ENCODE measurements around the gene IMPDH2. TPM values are rescaled to one million over a fixed set of nuclear protein-coding genes. Genes with fewer than 3 reads are reported as not detected.

The IMPDH2 gene
- total and polyA plus RNA-seq, 2 experiments from 2014 or later = 198 to 314 TPM

DNA sequence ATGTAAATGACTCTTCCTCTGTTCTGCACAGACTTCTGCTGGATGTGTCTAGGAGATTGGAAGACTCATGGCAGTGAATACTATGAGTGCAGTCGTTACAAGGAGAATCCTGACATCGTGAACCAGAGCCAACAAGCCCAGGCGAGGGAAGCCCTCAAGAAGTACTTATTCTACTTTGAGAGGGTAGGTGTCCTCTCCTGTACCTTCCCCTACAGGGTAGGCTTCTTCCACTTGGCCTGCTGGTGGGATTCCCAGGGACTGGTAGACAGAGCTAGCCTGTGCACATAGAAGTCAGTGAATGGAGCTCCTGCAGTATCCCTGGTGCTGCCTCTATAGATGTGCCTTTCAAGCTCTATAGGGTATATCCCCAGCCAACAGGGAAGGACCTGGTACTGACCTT, 49.7 kb downstream of the IMPDH2 start:
- no peaks in the 10 kb centered on the region; the same call in 2 of the 3 replicates for H3K4me1 Mint-ChIP-seq
- H3K27ac ChIP-seq (ENCODE audit: low read depth) = no peak overlapping the region
- no peak overlapping the region for H3K27ac Mint-ChIP-seq
- no peaks in the 10 kb centered on the region for H3K9me3 Mint-ChIP-seq
- no peak overlapping the region for H3K4me3 ChIP-seq
- DNase-seq (ENCODE audit: low spot score) (no peak), ATAC-seq (no peak)
- H3K79me2 ChIP-seq (replicated peaks; ENCODE audit: insufficient read depth) = no peaks in the 10 kb centered on the region; the same call in 1 of the 2 replicates
- peaks cover 12% of the 10 kb centered on the region for H3K27me3 Mint-ChIP-seq (ENCODE audit: insufficient read depth, low read depth, poor library complexity)
- no peaks in the 10 kb centered on the region for H3K9me2 ChIP-seq (ENCODE audit: insufficient read depth)
- no peak overlapping the region for H2AFZ ChIP-seq
- no peaks in the 10 kb centered on the region for H3K27me3 ChIP-seq (ENCODE audit: insufficient read depth)
- H3K4me2 ChIP-seq = no peak overlapping the region
- no peaks in the 10 kb centered on the region for H3K4me1 ChIP-seq (ENCODE audit: insufficient read depth)
- H4K20me1 ChIP-seq (replicated peaks; ENCODE audit: insufficient read depth) = peaks cover 14% of the 10 kb centered on the region; the same call in 1 of the 2 replicates
- H3K36me3 Mint-ChIP-seq (ENCODE audit: low read depth) = peaks cover 75% of the 10 kb centered on the region
- H3K4me3 Mint-ChIP-seq = no peak overlapping the region
- 0 out of 2 replicates have a peak, but pooled peaks cover 11% of the 10 kb centered on the region for H3F3A ChIP-seq (replicated peaks; ENCODE audit: low read depth)
- TF ChIP-seq, protein P1, sequence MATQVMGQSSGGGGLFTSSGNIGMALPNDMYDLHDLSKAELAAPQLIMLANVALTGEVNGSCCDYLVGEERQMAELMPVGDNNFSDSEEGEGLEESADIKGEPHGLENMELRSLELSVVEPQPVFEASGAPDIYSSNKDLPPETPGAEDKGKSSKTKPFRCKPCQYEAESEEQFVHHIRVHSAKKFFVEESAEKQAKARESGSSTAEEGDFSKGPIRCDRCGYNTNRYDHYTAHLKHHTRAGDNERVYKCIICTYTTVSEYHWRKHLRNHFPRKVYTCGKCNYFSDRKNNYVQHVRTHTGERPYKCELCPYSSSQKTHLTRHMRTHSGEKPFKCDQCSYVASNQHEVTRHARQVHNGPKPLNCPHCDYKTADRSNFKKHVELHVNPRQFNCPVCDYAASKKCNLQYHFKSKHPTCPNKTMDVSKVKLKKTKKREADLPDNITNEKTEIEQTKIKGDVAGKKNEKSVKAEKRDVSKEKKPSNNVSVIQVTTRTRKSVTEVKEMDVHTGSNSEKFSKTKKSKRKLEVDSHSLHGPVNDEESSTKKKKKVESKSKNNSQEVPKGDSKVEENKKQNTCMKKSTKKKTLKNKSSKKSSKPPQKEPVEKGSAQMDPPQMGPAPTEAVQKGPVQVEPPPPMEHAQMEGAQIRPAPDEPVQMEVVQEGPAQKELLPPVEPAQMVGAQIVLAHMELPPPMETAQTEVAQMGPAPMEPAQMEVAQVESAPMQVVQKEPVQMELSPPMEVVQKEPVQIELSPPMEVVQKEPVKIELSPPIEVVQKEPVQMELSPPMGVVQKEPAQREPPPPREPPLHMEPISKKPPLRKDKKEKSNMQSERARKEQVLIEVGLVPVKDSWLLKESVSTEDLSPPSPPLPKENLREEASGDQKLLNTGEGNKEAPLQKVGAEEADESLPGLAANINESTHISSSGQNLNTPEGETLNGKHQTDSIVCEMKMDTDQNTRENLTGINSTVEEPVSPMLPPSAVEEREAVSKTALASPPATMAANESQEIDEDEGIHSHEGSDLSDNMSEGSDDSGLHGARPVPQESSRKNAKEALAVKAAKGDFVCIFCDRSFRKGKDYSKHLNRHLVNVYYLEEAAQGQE (IDR thresholded peaks at IDR 0.05; ENCODE audit: unreplicated experiment) = no peak
- no peak for TF ChIP-seq POLR2AphosphoS5 (IDR thresholded peaks at IDR 0.05; ENCODE audit: low read depth)
- no peak for TF ChIP-seq JUNB (IDR thresholded peaks at IDR 0.05; ENCODE audit: unreplicated experiment)
- H3K36me3 ChIP-seq (ENCODE audit: insufficient read depth) = peaks cover 50% of the 10 kb centered on the region

MicroRNAs within 50 kb of the gene (microRNA counts, 767-probe panel; counts per million panel counts)
- microRNA hsa-miR-191-5p (12,234 counts per million, percentile 85 among the panel's probes with 10 or more counts), microRNA hsa-miR-425-5p (not detected)

Small RNAs within 50 kb of the gene (microRNA-seq; reads per million reads assigned to microRNA genes)
- gene MIR191 (1,978 reads per million, percentile 94 among the genes with 10 or more reads in this experiment), gene MIR425 (895 reads per million, percentile 91 among the genes with 10 or more reads in this experiment)

Small RNAs within 50 kb of the gene (small RNA-seq; reads per million reads assigned to genes)
- gene MIR191 (ENCODE audit: low replicate concordance) (1,752 reads per million, percentile 100 among the genes with 10 or more reads in this experiment), gene MIR425 (ENCODE audit: low replicate concordance) (19.6 reads per million, percentile 98 among the genes with 10 or more reads in this experiment)

Other genes with a start within 250 kb of the IMPDH2 start
- 25.8 and 30.2 TPM in 2 replicates for gene PRKAR2A, start 181.5 kb downstream of the IMPDH2 start, total RNA-seq (2014; rRNA removed; shearing (Covaris generic))
- gene PRKAR2A, start 181.5 kb downstream of the IMPDH2 start, polyA plus RNA-seq (2016; fragmentation: Nextera tagmentation; extraction: Ambion mirVana) = 13.5 and 14.5 TPM in 2 replicates
- gene SLC25A20, start 130.5 kb downstream of the IMPDH2 start, total RNA-seq (2014; rRNA removed; shearing (Covaris generic)) = 4.3 and 4.4 TPM in 2 replicates
- 3.0 TPM in 2 replicates for gene SLC25A20, start 130.5 kb downstream of the IMPDH2 start, polyA plus RNA-seq (2016; fragmentation: Nextera tagmentation; extraction: Ambion mirVana)
- gene ARIH2, start 110.6 kb downstream of the IMPDH2 start, total RNA-seq (2014; rRNA removed; shearing (Covaris generic)) = 83.0 and 118 TPM in 2 replicates
- 70.3 and 76.4 TPM in 2 replicates for gene ARIH2, start 110.6 kb downstream of the IMPDH2 start, polyA plus RNA-seq (2016; fragmentation: Nextera tagmentation; extraction: Ambion mirVana)
- gene P4HTM, start 39.2 kb downstream of the IMPDH2 start, total RNA-seq (2014; rRNA removed; shearing (Covaris generic)) = 22.1 and 28.7 TPM in 2 replicates
- gene P4HTM, start 39.2 kb downstream of the IMPDH2 start, polyA plus RNA-seq (2016; fragmentation: Nextera tagmentation; extraction: Ambion mirVana) = 15.9 and 17.9 TPM in 2 replicates
- gene WDR6, start 22.0 kb downstream of the IMPDH2 start, total RNA-seq (2014; rRNA removed; shearing (Covaris generic)) = 151 and 156 TPM in 2 replicates
- 76.5 and 83.7 TPM in 2 replicates for gene WDR6, start 22.0 kb downstream of the IMPDH2 start, polyA plus RNA-seq (2016; fragmentation: Nextera tagmentation; extraction: Ambion mirVana)
- 38.0 and 57.7 TPM in 2 replicates for gene DALRD3, start 10.8 kb downstream of the IMPDH2 start, total RNA-seq (2014; rRNA removed; shearing (Covaris generic))
- 31.0 and 31.3 TPM in 2 replicates for gene DALRD3, start 10.8 kb downstream of the IMPDH2 start, polyA plus RNA-seq (2016; fragmentation: Nextera tagmentation; extraction: Ambion mirVana)
- gene NDUFAF3, start 7.3 kb downstream of the IMPDH2 start, total RNA-seq (2014; rRNA removed; shearing (Covaris generic)) = 32.3 and 49.9 TPM in 2 replicates
- gene NDUFAF3, start 7.3 kb downstream of the IMPDH2 start, polyA plus RNA-seq (2016; fragmentation: Nextera tagmentation; extraction: Ambion mirVana) = 118 and 122 TPM in 2 replicates
- 114 and 149 TPM in 2 replicates for gene QRICH1, start 64.7 kb upstream of the IMPDH2 start, total RNA-seq (2014; rRNA removed; shearing (Covaris generic))
- 66.9 and 71.2 TPM in 2 replicates for gene QRICH1, start 64.7 kb upstream of the IMPDH2 start, polyA plus RNA-seq (2016; fragmentation: Nextera tagmentation; extraction: Ambion mirVana)
- gene QARS1, start 75.4 kb upstream of the IMPDH2 start, total RNA-seq (2014; rRNA removed; shearing (Covaris generic)) = 301 and 373 TPM in 2 replicates
- gene QARS1, start 75.4 kb upstream of the IMPDH2 start, polyA plus RNA-seq (2016; fragmentation: Nextera tagmentation; extraction: Ambion mirVana) = 173 and 189 TPM in 2 replicates
- gene USP19, start 91.4 kb upstream of the IMPDH2 start, total RNA-seq (2014; rRNA removed; shearing (Covaris generic)) = 56.9 and 62.0 TPM in 2 replicates
- 13.2 and 14.0 TPM in 2 replicates for gene USP19, start 91.4 kb upstream of the IMPDH2 start, polyA plus RNA-seq (2016; fragmentation: Nextera tagmentation; extraction: Ambion mirVana)
- 106 and 154 TPM in 2 replicates for gene LAMB2, start 103.7 kb upstream of the IMPDH2 start, total RNA-seq (2014; rRNA removed; shearing (Covaris generic))
- 71.0 and 71.3 TPM in 2 replicates for gene LAMB2, start 103.7 kb upstream of the IMPDH2 start, polyA plus RNA-seq (2016; fragmentation: Nextera tagmentation; extraction: Ambion mirVana)
- gene CCDC71, start 136.9 kb upstream of the IMPDH2 start, total RNA-seq (2014; rRNA removed; shearing (Covaris generic)) = 37.4 and 44.2 TPM in 2 replicates
- gene CCDC71, start 136.9 kb upstream of the IMPDH2 start, polyA plus RNA-seq (2016; fragmentation: Nextera tagmentation; extraction: Ambion mirVana) = 1.9 and 2.6 TPM in 2 replicates
- gene KLHDC8B, start 142.2 kb upstream of the IMPDH2 start, total RNA-seq (2014; rRNA removed; shearing (Covaris generic)) = 11.1 and 15.0 TPM in 2 replicates
- 4.7 and 5.5 TPM in 2 replicates for gene KLHDC8B, start 142.2 kb upstream of the IMPDH2 start, polyA plus RNA-seq (2016; fragmentation: Nextera tagmentation; extraction: Ambion mirVana)
- 2.4 and 5.4 TPM in 2 replicates for gene C3orf62, start 247.8 kb upstream of the IMPDH2 start, total RNA-seq (2014; rRNA removed; shearing (Covaris generic))
- gene C3orf62, start 247.8 kb upstream of the IMPDH2 start, polyA plus RNA-seq (2016; fragmentation: Nextera tagmentation; extraction: Ambion mirVana) = 1.6 and 3.3 TPM in 2 replicates